Endodermal cell (in vitro differentiated cells): ENCODE measurements around the gene CCR9. TPM values are rescaled to one million over a fixed set of nuclear protein-coding genes. Genes with fewer than 3 reads are reported as not detected.

Source experiments
- DNase-seq: peaks from one replicate; pipeline ENCODE4 v3.0.0-alpha.2; 2017
- H3K27ac ChIP-seq: 2 replicates; pipeline ENCODE4 v1.5.1; 2013; ENCODE audit warnings: mild to moderate bottlenecking, low read depth, low read length, moderate library complexity
- H3K27me3 ChIP-seq: 2 replicates; pipeline ENCODE4 v1.6.1; 2013; ENCODE audit warnings: mild to moderate bottlenecking, low read length, moderate library complexity; ENCODE audit not compliant: insufficient read depth, control insufficient read depth, poor library complexity, severe bottlenecking
- H3K36me3 ChIP-seq: 2 replicates; pipeline ENCODE4 v1.7.0; 2013; ENCODE audit warnings: mild to moderate bottlenecking, low read length, moderate library complexity; ENCODE audit not compliant: control insufficient read depth, insufficient read depth
- H3K4me1 ChIP-seq: one replicate; pipeline ENCODE4 v1.7.0; 2013; ENCODE audit warnings: low read length; ENCODE audit not compliant: control insufficient read depth, insufficient read depth
- H3K4me3 ChIP-seq: 2 replicates; pipeline ENCODE4 v1.5.1; 2013; ENCODE audit warnings: mild to moderate bottlenecking, low read length, moderate library complexity
- H3K9ac ChIP-seq: 2 replicates; pipeline ENCODE4 v1.6.1; 2013; ENCODE audit warnings: mild to moderate bottlenecking, low read length, moderate library complexity; ENCODE audit not compliant: poor library complexity, severe bottlenecking; ENCODE audit errors: extremely low read depth
- H3K9me3 ChIP-seq: 2 replicates; pipeline ENCODE4 v1.6.1; 2013; ENCODE audit warnings: mild to moderate bottlenecking, low read length, moderate library complexity; ENCODE audit not compliant: control insufficient read depth
- H3K27ac Mint-ChIP-seq: 2 replicates; pipeline ENCODE4 v1.8.0; 2020; ENCODE audit warnings: mixed read lengths
- H3K27me3 Mint-ChIP-seq: 2 replicates; pipeline ENCODE4 v1.8.0; 2021; ENCODE audit warnings: mild to moderate bottlenecking, mixed read lengths; ENCODE audit not compliant: insufficient read depth
- H3K36me3 Mint-ChIP-seq: 2 replicates; pipeline ENCODE4 v1.8.0; 2020; ENCODE audit warnings: low read depth, mixed read lengths
- H3K4me1 Mint-ChIP-seq: 2 replicates; pipeline ENCODE4 v1.8.0; 2020; ENCODE audit warnings: mixed read lengths
- H3K4me3 Mint-ChIP-seq: 2 replicates; pipeline ENCODE4 v1.8.0; 2020; ENCODE audit warnings: mild to moderate bottlenecking, moderate library complexity, mixed read lengths
- H3K9me3 Mint-ChIP-seq: 2 replicates; pipeline ENCODE4 v1.8.0; 2020; ENCODE audit warnings: mild to moderate bottlenecking, mixed read lengths
- WGBS, 2 experiments: methylation state at CpG; one replicate each; pipeline versions ENCODE4 v1.1.5 to v1.1.7; 2013; ENCODE audit warnings: missing lambda C conversion rate in 2 of 2, mixed read lengths in 1 of 2; ENCODE audit not compliant: insufficient coverage in 1 of 2, insufficient read length in 1 of 2; 5-methylcytosine and 5-hydroxymethylcytosine counted together
- total RNA-seq, 2 donors: library from RNA; stranded (reverse); fragmentation: NEBNext Ultra II Directional in 1 of 2; extraction: Animal tissue kit (Norgen Biotek cat#: 25700) in 1 of 2; gene quantifications; 2 replicates in 1 of 2; 3 replicates in 1 of 2; pipeline ENCODE4 v1.2.1, GENCODE V29; 2021
- TF ChIP-seq, protein P1 (sequence below): fragments of 200-600 bp; sonication (generic); conservative IDR thresholded peaks from 2 replicates; pipeline ENCODE4 v1.5.0; 2021; ENCODE audit warnings: antibody characterized with exemption, mild to moderate bottlenecking

CCR9 gene
- total RNA-seq, 2 donors from 2014 or later: not detected

DNA sequence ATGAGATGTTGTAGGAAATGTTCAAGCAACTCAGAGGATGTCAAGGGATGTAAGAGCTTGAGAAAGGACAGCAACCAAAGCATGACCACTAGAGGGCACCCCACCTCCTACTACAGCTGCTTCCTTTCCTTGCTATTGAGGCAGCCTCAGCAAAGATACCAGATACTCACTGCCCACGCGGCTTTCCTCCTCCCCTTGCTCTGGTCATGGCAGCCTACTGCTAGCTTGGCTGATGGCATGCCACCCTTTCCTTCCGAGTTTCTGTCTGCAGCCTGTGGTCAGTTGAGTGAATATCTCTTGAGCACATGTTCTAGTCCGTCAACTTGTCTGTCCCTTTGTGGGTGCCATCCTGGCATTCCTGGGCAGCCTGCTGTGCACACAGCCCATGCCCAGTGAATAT, 52.5 kb downstream of the CCR9 start:
- peak; percentile 94 for DNase-seq
- Histone ChIP-seq H3K4me3 (no peak overlapping the region), H3K4me1 (no peaks in the 10 kb centered on the region), H3K36me3 (peaks cover 16% of the 10 kb centered on the region), H3K27ac (no peak overlapping the region), H3K9ac (no peak overlapping the region), H3K27me3 (no peaks in the 10 kb centered on the region), H3K9me3 (no peaks in the 10 kb centered on the region)
- Mint-ChIP-seq H3K4me3 (no peak overlapping the region), H3K4me1 (peaks cover 8% of the 10 kb centered on the region), H3K27me3 (no peaks in the 10 kb centered on the region), H3K36me3 (peaks cover 16% of the 10 kb centered on the region), H3K27ac (no peak overlapping the region), H3K9me3 (no peaks in the 10 kb centered on the region)
- 36 to 39% methylated on average over 4 of the region's 4 CpGs for WGBS, 2 experiments
- TF ChIP-seq, protein P1, sequence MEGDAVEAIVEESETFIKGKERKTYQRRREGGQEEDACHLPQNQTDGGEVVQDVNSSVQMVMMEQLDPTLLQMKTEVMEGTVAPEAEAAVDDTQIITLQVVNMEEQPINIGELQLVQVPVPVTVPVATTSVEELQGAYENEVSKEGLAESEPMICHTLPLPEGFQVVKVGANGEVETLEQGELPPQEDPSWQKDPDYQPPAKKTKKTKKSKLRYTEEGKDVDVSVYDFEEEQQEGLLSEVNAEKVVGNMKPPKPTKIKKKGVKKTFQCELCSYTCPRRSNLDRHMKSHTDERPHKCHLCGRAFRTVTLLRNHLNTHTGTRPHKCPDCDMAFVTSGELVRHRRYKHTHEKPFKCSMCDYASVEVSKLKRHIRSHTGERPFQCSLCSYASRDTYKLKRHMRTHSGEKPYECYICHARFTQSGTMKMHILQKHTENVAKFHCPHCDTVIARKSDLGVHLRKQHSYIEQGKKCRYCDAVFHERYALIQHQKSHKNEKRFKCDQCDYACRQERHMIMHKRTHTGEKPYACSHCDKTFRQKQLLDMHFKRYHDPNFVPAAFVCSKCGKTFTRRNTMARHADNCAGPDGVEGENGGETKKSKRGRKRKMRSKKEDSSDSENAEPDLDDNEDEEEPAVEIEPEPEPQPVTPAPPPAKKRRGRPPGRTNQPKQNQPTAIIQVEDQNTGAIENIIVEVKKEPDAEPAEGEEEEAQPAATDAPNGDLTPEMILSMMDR: peak; percentile 96

- H3K4me3 Mint-ChIP-seq: no peak overlapping the region
- peaks cover 16% of the 10 kb centered on the region for H3K36me3 Mint-ChIP-seq
- no peaks in the 10 kb centered on the region for H3K4me1 ChIP-seq
- TF ChIP-seq, protein P1: no peak
- no peaks in the 10 kb centered on the region for H3K27me3 Mint-ChIP-seq
- 82 to 96% methylated on average over 3 to 5 of the region's 5 CpGs for WGBS, 2 experiments
- no peak overlapping the region for H3K27ac ChIP-seq
- no peaks in the 10 kb centered on the region for H3K9me3 ChIP-seq
- peaks cover 12% of the 10 kb centered on the region for H3K36me3 ChIP-seq
- H3K9me3 Mint-ChIP-seq: no peaks in the 10 kb centered on the region
- no peak overlapping the region for H3K9ac ChIP-seq
- peak; percentile 55 for DNase-seq
- H3K4me1 Mint-ChIP-seq: peaks cover 8% of the 10 kb centered on the region
- no peak overlapping the region for H3K27ac Mint-ChIP-seq
- H3K27me3 ChIP-seq: no peaks in the 10 kb centered on the region
- no peak overlapping the region for H3K4me3 ChIP-seq
These were observed 53.0 kb downstream of the CCR9 start for GRCh38 chr3:45939341-45939771.

DNA sequence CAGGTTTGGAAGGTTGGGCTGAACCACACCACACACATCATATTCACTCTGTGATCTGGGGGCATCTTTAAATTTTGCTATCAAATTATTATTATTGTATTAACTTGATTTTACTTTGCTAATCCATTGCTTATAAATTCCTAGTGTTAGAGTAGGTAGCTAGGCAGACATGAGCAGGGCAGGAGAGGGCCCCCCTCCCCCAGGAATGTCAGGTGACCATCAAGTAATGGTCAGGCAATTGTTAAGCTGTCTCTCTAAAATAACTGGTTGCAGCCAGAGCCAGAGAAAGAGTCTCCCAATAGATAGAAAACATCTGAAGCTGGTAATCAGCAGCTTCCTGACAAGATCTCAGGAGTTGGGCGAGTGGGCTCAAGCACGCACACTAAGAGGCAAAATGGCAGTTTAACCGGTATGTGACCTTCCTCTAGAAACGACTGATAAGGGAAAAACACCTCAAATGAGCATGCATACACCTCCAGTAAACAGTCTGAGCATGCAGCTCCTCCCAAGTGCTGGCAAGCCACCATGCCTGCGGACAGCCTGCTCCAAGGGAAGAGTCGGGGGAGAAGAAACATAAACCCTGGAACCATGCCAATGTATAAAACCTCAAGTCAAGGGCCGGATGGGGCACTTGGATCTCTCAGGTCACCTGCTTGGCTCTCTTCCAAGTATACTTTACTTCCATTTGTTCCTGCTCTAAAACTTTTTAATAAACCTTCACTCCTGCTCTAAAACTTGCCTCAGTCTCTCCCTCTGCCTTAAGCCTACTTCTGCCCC, 53.8 kb downstream of the CCR9 start:
- Histone ChIP-seq H3K9ac (no peak overlapping the region), H3K27ac (no peak overlapping the region), H3K4me3 (no peak overlapping the region), H3K27me3 (no peaks in the 10 kb centered on the region), H3K9me3 (no peaks in the 10 kb centered on the region), H3K4me1 (no peaks in the 10 kb centered on the region), H3K36me3 (peaks cover 8% of the 10 kb centered on the region)
- peak overlapping the region; percentile 32 for H3K27ac Mint-ChIP-seq
- H3K27me3 Mint-ChIP-seq: no peaks in the 10 kb centered on the region
- H3K36me3 Mint-ChIP-seq: peaks cover 14% of the 10 kb centered on the region
- peaks cover 8% of the 10 kb centered on the region for H3K4me1 Mint-ChIP-seq
- H3K9me3 Mint-ChIP-seq: no peaks in the 10 kb centered on the region
- DNase-seq: no peak
- WGBS, 2 experiments: 89 to 91% methylated on average over 5 to 7 of the region's 7 CpGs
- TF ChIP-seq, protein P1: no peak
- no peak overlapping the region for H3K4me3 Mint-ChIP-seq
